ENCODE data around the gene MT1B. TPM values are rescaled to one million over a fixed set of nuclear protein-coding genes. Genes with fewer than 3 reads are reported as not detected.

Gene MT1B
- total RNA-seq, 1 donor from 2014 or later = not detected

DNA sequence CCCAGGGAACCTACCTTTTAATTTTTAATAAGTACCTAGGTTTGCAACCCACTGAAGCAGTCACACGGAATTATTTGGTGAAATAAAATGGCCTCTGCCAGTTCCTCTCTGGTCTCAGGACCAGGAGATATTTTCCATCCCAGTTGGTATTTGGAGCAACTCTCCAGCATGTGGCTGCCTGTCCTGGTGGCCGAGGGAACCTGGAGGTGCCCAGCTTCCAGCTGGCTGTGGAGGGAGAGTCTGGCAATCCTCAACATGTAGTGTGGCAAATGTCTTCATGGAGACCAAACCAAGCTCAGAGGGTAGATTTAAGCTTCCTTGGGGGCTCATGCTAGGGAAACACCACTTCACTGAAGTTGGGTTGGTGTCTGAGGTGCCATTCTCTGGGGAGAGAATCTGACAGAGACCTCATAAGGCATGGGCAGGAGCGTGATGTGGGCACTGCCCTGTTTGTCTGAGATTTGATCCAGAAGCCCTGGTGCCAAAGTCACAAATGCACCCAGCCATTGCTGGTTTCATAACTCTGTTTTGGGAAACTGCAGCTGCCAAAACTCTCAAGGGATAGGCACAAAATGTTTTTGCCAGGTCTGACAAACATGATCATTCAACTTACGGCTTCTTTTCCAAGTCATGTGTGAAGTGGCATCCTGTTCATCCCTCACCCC, 33.4 kb downstream of the MT1B start:
- DNase-seq (no peak), ATAC-seq (no peak)
- Histone ChIP-seq H3K27me3 (ENCODE audit: low read depth) (no peaks in the 10 kb centered on the region), H3K4me3 (no peak overlapping the region), H3K9me3 (no peaks in the 10 kb centered on the region), H3K27ac (no peak overlapping the region), H3K36me3 (no peaks in the 10 kb centered on the region), H3K4me1 (peaks cover 22% of the 10 kb centered on the region)
- TF ChIP-seq CTCF (IDR thresholded peaks at IDR 0.05) = no peak
- intact Hi-C loops (cut with DNase I) = no loop called here

GRCh38 chr16:56686758-56687157, 35.1 kb downstream of the MT1B start:
- ATAC-seq (no peak), DNase-seq (no peak)
- Histone ChIP-seq H3K27ac (no peak overlapping the region), H3K9me3 (no peaks in the 10 kb centered on the region), H3K27me3 (ENCODE audit: low read depth) (no peaks in the 10 kb centered on the region), H3K4me3 (no peak overlapping the region), H3K36me3 (no peaks in the 10 kb centered on the region), H3K4me1 (peaks cover 17% of the 10 kb centered on the region)
- intact Hi-C loops (cut with DNase I) = no loop called here
- no peak for TF ChIP-seq CTCF (IDR thresholded peaks at IDR 0.05)

DNA sequence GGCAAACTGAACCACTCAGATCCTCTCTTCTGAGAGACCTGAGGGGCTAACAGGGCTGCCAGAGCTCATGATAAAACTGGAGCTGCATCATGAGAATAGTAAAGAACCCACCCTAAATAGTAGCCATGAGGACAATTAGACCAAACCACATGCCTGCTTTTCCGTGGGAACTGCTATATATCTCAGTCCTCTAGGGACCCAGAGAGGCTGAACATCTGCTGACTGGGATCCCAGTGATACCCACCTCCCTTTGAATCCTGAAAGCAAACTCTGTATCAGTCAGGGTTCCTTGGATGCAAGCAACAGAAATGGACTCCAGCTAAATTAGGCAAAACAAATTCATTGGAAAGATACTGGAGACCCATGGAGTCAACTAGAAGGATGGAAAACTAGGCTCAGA, 37.1 kb downstream of the MT1B start:
- peaks cover 2% of the 10 kb centered on the region for H3K4me1 ChIP-seq
- H3K27me3 ChIP-seq (ENCODE audit: low read depth) = no peaks in the 10 kb centered on the region
- no peak for TF ChIP-seq CTCF (IDR thresholded peaks at IDR 0.05)
- ATAC-seq (no peak), DNase-seq (no peak)
- H3K4me3 ChIP-seq = no peak overlapping the region
- H3K9me3 ChIP-seq = no peaks in the 10 kb centered on the region
- intact Hi-C loops (cut with DNase I) = no loop called here
- H3K27ac ChIP-seq = no peak overlapping the region
- no peaks in the 10 kb centered on the region for H3K36me3 ChIP-seq

DNA sequence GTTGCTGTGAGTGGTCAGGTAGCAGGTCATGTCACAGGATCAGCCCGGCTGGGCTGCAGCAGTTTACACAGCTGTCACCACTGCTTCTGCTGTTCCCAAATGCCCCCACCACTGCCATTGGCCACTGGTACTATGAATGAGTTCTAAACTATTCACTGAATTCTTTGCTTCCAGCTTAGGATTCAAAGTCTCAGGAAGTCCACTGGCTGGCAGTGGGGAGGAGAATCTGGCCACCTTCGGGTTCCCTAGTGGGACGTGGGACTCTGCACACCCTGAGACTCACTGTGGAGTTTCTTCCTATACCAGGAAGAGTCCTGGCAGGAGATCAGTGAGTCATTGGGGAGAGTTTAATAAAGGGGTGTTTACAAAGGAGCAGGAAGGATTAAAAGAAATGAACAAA, 37.5 kb downstream of the MT1B start:
- Histone ChIP-seq H3K36me3 (no peaks in the 10 kb centered on the region), H3K4me3 (no peak overlapping the region), H3K27ac (no peak overlapping the region), H3K27me3 (ENCODE audit: low read depth) (no peaks in the 10 kb centered on the region), H3K9me3 (no peaks in the 10 kb centered on the region), H3K4me1 (no peaks in the 10 kb centered on the region)
- DNase-seq (no peak), ATAC-seq (no peak)
- TF ChIP-seq CTCF (IDR thresholded peaks at IDR 0.05) = no peak
- intact Hi-C loops (cut with DNase I) = no loop called here

- Histone ChIP-seq H3K27me3 (ENCODE audit: low read depth) (no peaks in the 10 kb centered on the region), H3K36me3 (no peaks in the 10 kb centered on the region), H3K4me1 (no peaks in the 10 kb centered on the region), H3K4me3 (no peak overlapping the region), H3K27ac (no peak overlapping the region), H3K9me3 (no peaks in the 10 kb centered on the region)
- intact Hi-C loops (cut with DNase I) = no loop called here
- ATAC-seq (no peak), DNase-seq (no peak)
- no peak for TF ChIP-seq CTCF (IDR thresholded peaks at IDR 0.05)
Observed at GRCh38 chr16:56690420-56691122, 38.9 kb downstream of the MT1B start.

Data from lower lobe of right lung (tissue), 2 donors.